HL-60 (cell line): ENCODE measurements around the gene CISD3.
A peak's percentile ranks its signal among the peaks of the same experiment; 100 is the strongest.

Source experiments
- DNase-seq, 2 experiments: peaks; one replicate each; pipeline ENCODE4 v3.0.0-alpha.2; 2010 to 2020; ENCODE audit warnings: low read depth in 1 of 2, low spot score in 1 of 2
- H3K27ac ChIP-seq: fragments of 250-450 bp; sonication (Bioruptor Pico); replicated peaks from 2 replicates; pipeline ENCODE4 v1.5.1; 2020; ENCODE audit warnings: mild to moderate bottlenecking, moderate library complexity
- H3K27me3 ChIP-seq: fragments of 250-450 bp; sonication (Bioruptor Pico); 2 replicates; pipeline ENCODE4 v1.5.1; 2021; ENCODE audit warnings: mild to moderate bottlenecking, moderate library complexity; ENCODE audit not compliant: insufficient read depth, poor library complexity, severe bottlenecking
- H3K4me3 ChIP-seq: replicated peaks from 2 replicates; pipeline ENCODE4 v1.5.1; 2011; ENCODE audit warnings: mild to moderate bottlenecking, control low read depth, low read length; ENCODE audit not compliant: insufficient read depth
- CTCF ChIP-seq: IDR thresholded peaks from one replicate; pipeline ENCODE4 v1.5.1; 2011; ENCODE audit warnings: low read length, control low read depth, inconsistent platforms; ENCODE audit not compliant: insufficient read depth
- GABPA ChIP-seq: IDR thresholded peaks from 2 replicates; pipeline ENCODE4 v1.6.1; 2012; ENCODE audit warnings: low read depth
- POLR2AphosphoS5 ChIP-seq: IDR thresholded peaks from 2 replicates; pipeline ENCODE4 v1.6.1; 2012; ENCODE audit warnings: low read depth
- SPI1 ChIP-seq: IDR thresholded peaks from 2 replicates; pipeline ENCODE4 v1.6.1; 2012; ENCODE audit warnings: low read depth, mild to moderate bottlenecking, borderline replicate concordance
- TF ChIP-seq, protein P1 (sequence below): IDR thresholded peaks from 2 replicates; pipeline ENCODE4 v1.6.1; 2012; ENCODE audit warnings: low read depth; ENCODE audit not compliant: insufficient replicate concordance

CISD3 gene

DNA sequence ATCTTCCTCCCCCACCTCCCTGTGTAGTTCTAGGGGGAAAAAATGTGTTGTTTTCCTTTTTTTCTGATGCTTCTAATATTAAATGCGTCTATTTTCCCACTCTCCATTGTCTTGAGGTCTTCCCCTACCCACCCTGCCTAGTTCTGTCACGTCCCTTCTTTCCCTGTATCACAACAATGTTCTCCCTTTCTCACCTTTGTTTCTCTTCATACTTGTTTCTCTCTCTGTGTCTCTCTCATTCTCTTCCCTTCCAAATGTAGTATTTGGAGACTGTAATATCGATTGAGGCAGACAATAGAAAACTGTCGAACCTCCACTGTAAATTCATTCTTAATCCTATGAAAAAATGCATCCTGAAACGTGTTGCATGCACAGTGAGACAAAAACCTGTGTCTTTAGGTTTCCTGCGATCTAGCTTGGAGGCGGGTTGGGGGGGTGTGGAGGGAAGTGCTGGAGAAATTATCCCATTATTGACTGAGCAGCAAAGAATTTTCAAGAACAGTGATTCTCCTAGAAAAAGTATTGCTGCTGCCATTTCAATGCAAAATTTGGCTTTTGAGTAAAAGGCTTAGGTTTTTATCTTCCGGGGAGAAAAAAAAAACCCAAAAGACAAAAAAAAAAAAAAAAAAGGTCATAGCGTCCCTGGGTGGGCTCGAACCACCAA, 21.1 kb downstream of the CISD3 start:
- TF ChIP-seq SPI1 (0 out of 2 replicates have a peak, but pooled peaks have one; percentile 21), GABPA (no peak)
- TF ChIP-seq, protein P1, sequence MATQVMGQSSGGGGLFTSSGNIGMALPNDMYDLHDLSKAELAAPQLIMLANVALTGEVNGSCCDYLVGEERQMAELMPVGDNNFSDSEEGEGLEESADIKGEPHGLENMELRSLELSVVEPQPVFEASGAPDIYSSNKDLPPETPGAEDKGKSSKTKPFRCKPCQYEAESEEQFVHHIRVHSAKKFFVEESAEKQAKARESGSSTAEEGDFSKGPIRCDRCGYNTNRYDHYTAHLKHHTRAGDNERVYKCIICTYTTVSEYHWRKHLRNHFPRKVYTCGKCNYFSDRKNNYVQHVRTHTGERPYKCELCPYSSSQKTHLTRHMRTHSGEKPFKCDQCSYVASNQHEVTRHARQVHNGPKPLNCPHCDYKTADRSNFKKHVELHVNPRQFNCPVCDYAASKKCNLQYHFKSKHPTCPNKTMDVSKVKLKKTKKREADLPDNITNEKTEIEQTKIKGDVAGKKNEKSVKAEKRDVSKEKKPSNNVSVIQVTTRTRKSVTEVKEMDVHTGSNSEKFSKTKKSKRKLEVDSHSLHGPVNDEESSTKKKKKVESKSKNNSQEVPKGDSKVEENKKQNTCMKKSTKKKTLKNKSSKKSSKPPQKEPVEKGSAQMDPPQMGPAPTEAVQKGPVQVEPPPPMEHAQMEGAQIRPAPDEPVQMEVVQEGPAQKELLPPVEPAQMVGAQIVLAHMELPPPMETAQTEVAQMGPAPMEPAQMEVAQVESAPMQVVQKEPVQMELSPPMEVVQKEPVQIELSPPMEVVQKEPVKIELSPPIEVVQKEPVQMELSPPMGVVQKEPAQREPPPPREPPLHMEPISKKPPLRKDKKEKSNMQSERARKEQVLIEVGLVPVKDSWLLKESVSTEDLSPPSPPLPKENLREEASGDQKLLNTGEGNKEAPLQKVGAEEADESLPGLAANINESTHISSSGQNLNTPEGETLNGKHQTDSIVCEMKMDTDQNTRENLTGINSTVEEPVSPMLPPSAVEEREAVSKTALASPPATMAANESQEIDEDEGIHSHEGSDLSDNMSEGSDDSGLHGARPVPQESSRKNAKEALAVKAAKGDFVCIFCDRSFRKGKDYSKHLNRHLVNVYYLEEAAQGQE: no peak
- H3K27ac ChIP-seq: no peak overlapping the region
- DNase-seq: no peak
- H3K4me3 ChIP-seq: peak overlapping the region; percentile 70
- H3K27me3 ChIP-seq: peaks cover 40% of the 10 kb centered on the region

GRCh38 chr17:38751808-38752307, 21.7 kb downstream of the CISD3 start:
- Histone ChIP-seq H3K27me3 (peaks cover 34% of the 10 kb centered on the region), H3K4me3 (peak overlapping the region; percentile 70), H3K27ac (peak overlapping the region; percentile 80)
- DNase-seq: peak; percentile 72 to 76
- TF ChIP-seq POLR2AphosphoS5 (no peak), SPI1 (no peak), CTCF (no peak), GABPA (no peak)
- TF ChIP-seq, protein P1: no peak

GRCh38 chr17:38752308-38753070, 22.3 kb downstream of the CISD3 start, which contains the start of gene PSMB3:
Gene PSMB3, plus strand, starts transcription at chr17:38752741. Its CDS starts 86 bp downstream, at chr17:38752827.
- peak within 1 kb of the TSS; percentile 80 for H3K27ac ChIP-seq
- TF ChIP-seq, protein P1: no peak
- TF ChIP-seq POLR2AphosphoS5 (peak; percentile 50; the same call in 1 of the 2 replicates), SPI1 (peak; percentile 100), GABPA (peak; percentile 74), CTCF (no peak)
- peak within 1 kb of the TSS; percentile 99 for H3K4me3 ChIP-seq
- peak; percentile 100 for DNase-seq
- peaks cover 30% of the 10 kb centered on the region for H3K27me3 ChIP-seq
